ENCODE measurements around the gene CSF1. TPM values are rescaled to one million over a fixed set of nuclear protein-coding genes. Genes with fewer than 3 reads are reported as not detected.

CSF1 gene
- total RNA-seq, 1 experiment from 2014 or later = 3.0 TPM

DNA sequence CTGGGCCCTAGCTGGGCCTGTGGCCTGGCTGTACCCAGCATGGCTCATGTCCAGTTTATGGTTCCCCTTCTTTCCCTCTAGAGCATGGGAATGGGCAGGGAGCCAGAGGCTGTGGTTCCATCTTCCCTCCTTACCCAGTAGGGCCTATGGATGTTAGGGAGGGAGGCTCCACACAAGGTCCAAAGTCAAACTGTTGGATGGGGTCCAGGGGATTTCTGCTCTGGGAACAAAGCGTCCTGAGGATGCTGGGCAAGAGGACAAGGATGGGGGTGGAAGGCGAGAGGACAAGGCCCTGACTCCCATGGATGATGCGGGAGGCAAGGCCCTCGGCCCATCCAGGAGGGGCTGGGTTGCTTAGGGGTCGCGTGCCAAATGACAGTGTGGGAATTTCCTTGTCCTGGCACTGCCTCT is 17.3 kb downstream of the CSF1 start:
- ChIA-PET POLR2A (no interaction called here), RAD21 (ENCODE audit: low non-redundant PET in 1 of 2, low total read pairs in 2 of 2, uncharacterized antibody in 2 of 2, unreplicated experiment in 2 of 2) (no interaction called here), CTCF (no interaction called here)
- no peak overlapping the region for H2AFZ ChIP-seq (ENCODE audit: low read depth, low read length, poor library complexity, severe bottlenecking)
- no peaks in the 10 kb centered on the region for H4K20me1 ChIP-seq (ENCODE audit: insufficient read depth)
- no peaks in the 10 kb centered on the region for H3K27me3 ChIP-seq (ENCODE audit: insufficient read depth, low read length)
- H3K36me3 ChIP-seq (ENCODE audit: control insufficient read depth in 1 of 2, insufficient read depth in 2 of 2, low read length in 2 of 2) = 0 out of 4 replicates have a peak, but pooled peaks cover 0 to 3% of the 10 kb centered on the region in 2 experiments
- H3K79me2 ChIP-seq (ENCODE audit: insufficient read depth, low read length) = no peaks in the 10 kb centered on the region
- no peaks in the 10 kb centered on the region for H3K9me2 ChIP-seq (ENCODE audit: insufficient read depth)
- H3K27ac ChIP-seq (ENCODE audit: low read depth, low read length) = no peak overlapping the region
- no TSS peak for BruUV-seq (replicated peaks)
- ATAC-seq (no peak), DNase-seq (ENCODE audit: low read depth, low spot score) (no peak)
- no peak overlapping the region for H3K4me3 ChIP-seq (replicated peaks in 1 of 2; ENCODE audit: low read depth in 1 of 2, low read length in 2 of 2)
- H3K4me1 ChIP-seq (ENCODE audit: control insufficient read depth in 1 of 2, insufficient read depth in 2 of 2, low read length in 2 of 2) = peaks cover 6 to 12% of the 10 kb centered on the region in 2 experiments; a peak in 2 of 4 replicates
- H3K9ac ChIP-seq (ENCODE audit: low read length) = no peak overlapping the region
- TF ChIP-seq, protein P1, sequence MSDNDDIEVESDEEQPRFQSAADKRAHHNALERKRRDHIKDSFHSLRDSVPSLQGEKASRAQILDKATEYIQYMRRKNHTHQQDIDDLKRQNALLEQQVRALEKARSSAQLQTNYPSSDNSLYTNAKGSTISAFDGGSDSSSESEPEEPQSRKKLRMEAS (IDR thresholded peaks at IDR 0.05) = no peak
- TF ChIP-seq EZH2 (IDR thresholded peaks at IDR 0.05) (no peak), RAD21 (IDR thresholded peaks at IDR 0.05; ENCODE audit: low read depth) (no peak), EZH2phosphoT487 (IDR thresholded peaks at IDR 0.05; ENCODE audit: borderline replicate concordance) (no peak), YY1 (IDR thresholded peaks at IDR 0.05; ENCODE audit: extremely low read depth, insufficient replicate concordance, low read depth, low read length) (no peak)
- TF ChIP-seq, protein P2, sequence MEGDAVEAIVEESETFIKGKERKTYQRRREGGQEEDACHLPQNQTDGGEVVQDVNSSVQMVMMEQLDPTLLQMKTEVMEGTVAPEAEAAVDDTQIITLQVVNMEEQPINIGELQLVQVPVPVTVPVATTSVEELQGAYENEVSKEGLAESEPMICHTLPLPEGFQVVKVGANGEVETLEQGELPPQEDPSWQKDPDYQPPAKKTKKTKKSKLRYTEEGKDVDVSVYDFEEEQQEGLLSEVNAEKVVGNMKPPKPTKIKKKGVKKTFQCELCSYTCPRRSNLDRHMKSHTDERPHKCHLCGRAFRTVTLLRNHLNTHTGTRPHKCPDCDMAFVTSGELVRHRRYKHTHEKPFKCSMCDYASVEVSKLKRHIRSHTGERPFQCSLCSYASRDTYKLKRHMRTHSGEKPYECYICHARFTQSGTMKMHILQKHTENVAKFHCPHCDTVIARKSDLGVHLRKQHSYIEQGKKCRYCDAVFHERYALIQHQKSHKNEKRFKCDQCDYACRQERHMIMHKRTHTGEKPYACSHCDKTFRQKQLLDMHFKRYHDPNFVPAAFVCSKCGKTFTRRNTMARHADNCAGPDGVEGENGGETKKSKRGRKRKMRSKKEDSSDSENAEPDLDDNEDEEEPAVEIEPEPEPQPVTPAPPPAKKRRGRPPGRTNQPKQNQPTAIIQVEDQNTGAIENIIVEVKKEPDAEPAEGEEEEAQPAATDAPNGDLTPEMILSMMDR (IDR thresholded peaks at IDR 0.05 in 2 of 3, conservative IDR thresholded peaks at IDR 0.05 in 1 of 3; ENCODE audit: borderline replicate concordance in 1 of 3, insufficient read depth in 1 of 3, low read depth in 2 of 3, low read length in 2 of 3) = no peak
- no peaks in the 10 kb centered on the region for H3K9me3 ChIP-seq (ENCODE audit: control insufficient read depth in 1 of 2, insufficient read depth in 1 of 2, low read depth in 1 of 2, low read length in 2 of 2)
- intact Hi-C loops (cut with micrococcal nuclease) = no loop called here
- no peak overlapping the region for H3K4me2 ChIP-seq (ENCODE audit: low read length)

DNA sequence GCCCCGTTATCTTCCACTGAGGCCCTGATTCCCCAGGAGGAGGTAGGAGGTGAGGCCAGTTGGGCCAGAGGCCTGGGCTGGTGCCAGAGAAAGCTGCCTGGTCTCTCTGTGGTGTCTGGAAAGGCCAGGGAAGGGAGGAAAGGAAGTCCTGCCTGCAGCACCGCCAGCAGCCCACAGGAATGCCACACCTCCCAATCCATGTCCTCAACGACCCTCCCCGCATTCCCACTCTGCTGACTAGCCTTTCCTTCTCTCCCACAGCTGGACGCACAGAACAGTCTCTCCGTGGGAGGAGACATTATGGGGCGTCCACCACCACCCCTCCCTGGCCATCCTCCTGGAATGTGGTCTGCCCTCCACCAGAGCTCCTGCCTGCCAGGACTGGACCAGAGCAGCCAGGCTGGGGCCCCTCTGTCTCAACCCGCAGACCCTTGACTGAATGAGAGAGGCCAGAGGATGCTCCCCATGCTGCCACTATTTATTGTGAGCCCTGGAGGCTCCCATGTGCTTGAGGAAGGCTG is 18.0 kb downstream of the CSF1 start:
- no peak overlapping the region for H3K4me2 ChIP-seq (ENCODE audit: low read length)
- ChIA-PET POLR2A (no interaction called here), RAD21 (ENCODE audit: low non-redundant PET in 1 of 2, low total read pairs in 2 of 2, uncharacterized antibody in 2 of 2, unreplicated experiment in 2 of 2) (no interaction called here), CTCF (no interaction called here)
- H3K4me3 ChIP-seq (replicated peaks in 1 of 2; ENCODE audit: low read depth in 1 of 2, low read length in 2 of 2) = no peak overlapping the region
- intact Hi-C loops (cut with micrococcal nuclease) = no loop called here
- H3K9me2 ChIP-seq (ENCODE audit: insufficient read depth) = no peaks in the 10 kb centered on the region
- no peak overlapping the region for H3K27ac ChIP-seq (ENCODE audit: low read depth, low read length)
- DNase-seq (ENCODE audit: low read depth, low spot score) = no peak
- no peaks in the 10 kb centered on the region for H3K27me3 ChIP-seq (ENCODE audit: insufficient read depth, low read length)
- no peaks in the 10 kb centered on the region for H3K79me2 ChIP-seq (ENCODE audit: insufficient read depth, low read length)
- no peaks in the 10 kb centered on the region for H4K20me1 ChIP-seq (ENCODE audit: insufficient read depth)
- no peak for ATAC-seq
- 0 out of 4 replicates have a peak, but pooled peaks cover 0 to 3% of the 10 kb centered on the region in 2 experiments for H3K36me3 ChIP-seq (ENCODE audit: control insufficient read depth in 1 of 2, insufficient read depth in 2 of 2, low read length in 2 of 2)
- peaks cover 6 to 12% of the 10 kb centered on the region in 2 experiments; a peak in 2 of 4 replicates for H3K4me1 ChIP-seq (ENCODE audit: control insufficient read depth in 1 of 2, insufficient read depth in 2 of 2, low read length in 2 of 2)
- no TSS peak for BruUV-seq (replicated peaks)
- no peaks in the 10 kb centered on the region for H3K9me3 ChIP-seq (ENCODE audit: control insufficient read depth in 1 of 2, insufficient read depth in 1 of 2, low read depth in 1 of 2, low read length in 2 of 2)
- no peak overlapping the region for H2AFZ ChIP-seq (ENCODE audit: low read depth, low read length, poor library complexity, severe bottlenecking)
- no peak overlapping the region for H3K9ac ChIP-seq (ENCODE audit: low read length)
- TF ChIP-seq EGR1 (IDR thresholded peaks at IDR 0.05; ENCODE audit: low read depth) (no peak), EZH2 (IDR thresholded peaks at IDR 0.05) (no peak), CEBPB (IDR thresholded peaks at IDR 0.05; ENCODE audit: low read depth) (no peak), EZH2phosphoT487 (IDR thresholded peaks at IDR 0.05; ENCODE audit: borderline replicate concordance) (no peak), YY1 (IDR thresholded peaks at IDR 0.05; ENCODE audit: extremely low read depth, insufficient replicate concordance, low read depth, low read length) (no peak), ELF1 (IDR thresholded peaks at IDR 0.05; ENCODE audit: borderline replicate concordance, low read depth) (no peak), ZNF274 (IDR thresholded peaks at IDR 0.05; ENCODE audit: low read depth, low read length) (no peak), SRF (IDR thresholded peaks at IDR 0.05; ENCODE audit: low read depth) (no peak), JUND (IDR thresholded peaks at IDR 0.05) (no peak), ZFX (IDR thresholded peaks at IDR 0.05) (no peak), RAD21 (IDR thresholded peaks at IDR 0.05; ENCODE audit: low read depth) (no peak), FOSL1 (IDR thresholded peaks at IDR 0.05; ENCODE audit: low read depth) (no peak), CBX3 (IDR thresholded peaks at IDR 0.05; ENCODE audit: low read depth) (no peak)
- TF ChIP-seq, protein P3, sequence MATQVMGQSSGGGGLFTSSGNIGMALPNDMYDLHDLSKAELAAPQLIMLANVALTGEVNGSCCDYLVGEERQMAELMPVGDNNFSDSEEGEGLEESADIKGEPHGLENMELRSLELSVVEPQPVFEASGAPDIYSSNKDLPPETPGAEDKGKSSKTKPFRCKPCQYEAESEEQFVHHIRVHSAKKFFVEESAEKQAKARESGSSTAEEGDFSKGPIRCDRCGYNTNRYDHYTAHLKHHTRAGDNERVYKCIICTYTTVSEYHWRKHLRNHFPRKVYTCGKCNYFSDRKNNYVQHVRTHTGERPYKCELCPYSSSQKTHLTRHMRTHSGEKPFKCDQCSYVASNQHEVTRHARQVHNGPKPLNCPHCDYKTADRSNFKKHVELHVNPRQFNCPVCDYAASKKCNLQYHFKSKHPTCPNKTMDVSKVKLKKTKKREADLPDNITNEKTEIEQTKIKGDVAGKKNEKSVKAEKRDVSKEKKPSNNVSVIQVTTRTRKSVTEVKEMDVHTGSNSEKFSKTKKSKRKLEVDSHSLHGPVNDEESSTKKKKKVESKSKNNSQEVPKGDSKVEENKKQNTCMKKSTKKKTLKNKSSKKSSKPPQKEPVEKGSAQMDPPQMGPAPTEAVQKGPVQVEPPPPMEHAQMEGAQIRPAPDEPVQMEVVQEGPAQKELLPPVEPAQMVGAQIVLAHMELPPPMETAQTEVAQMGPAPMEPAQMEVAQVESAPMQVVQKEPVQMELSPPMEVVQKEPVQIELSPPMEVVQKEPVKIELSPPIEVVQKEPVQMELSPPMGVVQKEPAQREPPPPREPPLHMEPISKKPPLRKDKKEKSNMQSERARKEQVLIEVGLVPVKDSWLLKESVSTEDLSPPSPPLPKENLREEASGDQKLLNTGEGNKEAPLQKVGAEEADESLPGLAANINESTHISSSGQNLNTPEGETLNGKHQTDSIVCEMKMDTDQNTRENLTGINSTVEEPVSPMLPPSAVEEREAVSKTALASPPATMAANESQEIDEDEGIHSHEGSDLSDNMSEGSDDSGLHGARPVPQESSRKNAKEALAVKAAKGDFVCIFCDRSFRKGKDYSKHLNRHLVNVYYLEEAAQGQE (IDR thresholded peaks at IDR 0.05; ENCODE audit: low read depth) = no peak
